Stimulated activated CD4-positive, alpha-beta T cell treated with anti-CD3 and anti-CD28 coated beads, TNF-alpha, amount 100 ng/mL, for 1 hour (primary cell): ENCODE data around the gene ZSWIM6.
A peak's percentile ranks its signal among the peaks of the same experiment; 100 is the strongest.

Experiments
- DNase-seq, 3 donors: peaks; one replicate each; pipeline ENCODE4 v3.0.0-alpha.2; 2020; ENCODE audit warnings: low read depth in 3 of 3, low spot score in 1 of 3

Gene ZSWIM6

DNA sequence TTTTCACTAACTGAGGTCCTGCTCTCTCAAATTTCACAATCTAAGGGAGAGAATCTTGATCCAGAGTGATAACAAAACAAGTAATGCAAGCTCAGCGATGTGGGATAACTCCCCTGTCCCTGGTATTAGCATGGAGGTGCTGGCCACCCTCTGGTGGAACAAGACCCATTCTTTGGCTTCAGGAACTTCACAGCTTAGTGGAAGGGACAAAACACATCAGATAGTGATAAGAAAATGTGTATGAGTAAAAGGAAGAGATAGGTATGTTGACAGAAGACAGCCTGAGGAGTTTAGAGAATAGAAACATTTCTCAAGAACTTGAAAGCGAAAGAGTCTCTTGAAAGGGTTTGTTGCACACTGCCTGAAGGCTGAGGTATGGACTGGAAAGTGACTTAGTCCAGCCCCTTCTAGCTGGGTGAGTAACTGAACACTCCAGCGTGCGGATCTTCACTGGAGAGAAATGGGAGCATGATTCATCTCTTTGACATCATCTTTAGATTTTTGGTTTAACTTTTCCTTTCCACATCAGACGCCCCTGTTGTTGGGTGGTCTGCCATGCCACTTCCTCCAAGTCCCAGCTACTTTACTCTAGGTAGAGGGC lies 25.4 kb upstream of the ZSWIM6 start:
- no peak for DNase-seq

DNA sequence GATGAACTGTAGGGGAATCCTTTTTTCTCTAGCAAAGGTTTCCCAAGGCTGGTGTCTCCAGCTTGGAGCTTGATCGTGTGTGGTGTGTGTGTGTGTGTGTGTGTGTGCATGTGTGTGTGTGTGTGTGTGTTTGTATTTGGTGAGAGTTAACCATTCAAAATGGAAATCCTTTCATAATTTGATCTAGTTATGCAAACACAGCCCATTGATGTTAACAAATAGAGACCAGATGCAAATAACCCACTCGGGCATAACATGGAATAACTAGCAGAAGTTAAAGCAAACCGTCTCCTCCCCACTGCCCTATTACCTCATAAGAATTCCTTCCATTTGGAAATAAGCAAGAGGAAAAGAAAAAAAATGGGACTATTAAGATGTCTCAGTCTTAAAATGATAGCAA lies 24.9 kb upstream of the ZSWIM6 start:
- no peak for DNase-seq

DNA sequence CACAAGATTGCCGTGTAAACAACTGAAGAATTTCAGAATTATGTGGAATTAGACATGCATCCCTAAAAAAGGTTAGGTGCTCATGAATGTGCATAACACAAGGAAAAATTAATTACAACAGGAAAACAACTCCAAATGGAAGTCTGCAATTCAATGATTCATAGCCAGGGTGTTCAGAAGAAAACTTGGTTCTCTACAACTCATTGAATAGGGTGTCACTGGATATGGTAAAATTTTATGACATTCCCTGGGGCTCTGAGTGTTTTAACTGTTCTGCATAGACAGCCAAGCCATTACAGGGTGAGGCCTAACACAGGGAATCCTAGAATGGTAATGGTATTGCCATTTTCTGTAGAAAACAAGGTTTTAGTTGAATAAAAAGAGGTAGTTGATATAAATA lies 24.4 kb upstream of the ZSWIM6 start:
- DNase-seq, result no peak

DNA sequence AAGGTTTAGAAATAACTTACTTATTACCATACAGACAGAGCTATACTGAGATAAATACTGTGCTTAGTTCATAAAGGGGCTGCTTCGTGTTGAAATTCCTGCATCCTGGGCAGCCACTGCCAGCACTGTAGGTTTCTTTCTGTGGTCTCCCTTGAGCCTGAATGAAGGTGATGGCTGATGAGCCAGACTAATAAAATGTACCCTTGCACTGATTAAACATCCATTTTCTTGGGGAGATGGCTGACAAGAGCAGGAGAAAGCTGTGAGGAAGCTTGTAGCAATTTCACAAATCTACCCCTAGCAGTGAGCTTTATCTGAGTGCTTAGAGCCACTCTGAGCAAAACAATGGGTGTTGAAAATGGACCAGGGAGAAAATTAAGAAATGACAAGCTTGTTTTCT lies 23.3 kb upstream of the ZSWIM6 start:
- no peak for DNase-seq

DNA sequence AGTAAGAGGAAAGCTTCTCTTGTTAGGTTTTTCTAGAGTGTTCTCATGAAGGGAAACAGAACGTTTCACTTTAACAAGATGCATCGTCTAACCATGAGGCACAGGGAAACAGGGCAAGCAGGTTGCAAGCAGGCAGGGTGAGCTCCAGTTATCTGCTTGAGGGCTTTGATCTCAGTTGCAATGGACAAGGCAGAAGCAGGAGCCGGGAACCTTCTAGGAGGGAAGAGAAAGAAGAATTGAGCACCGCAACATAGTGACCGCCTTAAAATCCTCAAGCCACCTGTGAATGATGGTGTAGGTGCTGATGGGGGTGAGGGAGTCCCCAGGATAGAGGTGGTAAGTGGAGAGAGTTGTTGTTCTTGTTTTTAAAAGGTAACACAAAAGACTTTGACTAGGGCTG lies 22.9 kb upstream of the ZSWIM6 start:
- DNase-seq, result no peak

DNA sequence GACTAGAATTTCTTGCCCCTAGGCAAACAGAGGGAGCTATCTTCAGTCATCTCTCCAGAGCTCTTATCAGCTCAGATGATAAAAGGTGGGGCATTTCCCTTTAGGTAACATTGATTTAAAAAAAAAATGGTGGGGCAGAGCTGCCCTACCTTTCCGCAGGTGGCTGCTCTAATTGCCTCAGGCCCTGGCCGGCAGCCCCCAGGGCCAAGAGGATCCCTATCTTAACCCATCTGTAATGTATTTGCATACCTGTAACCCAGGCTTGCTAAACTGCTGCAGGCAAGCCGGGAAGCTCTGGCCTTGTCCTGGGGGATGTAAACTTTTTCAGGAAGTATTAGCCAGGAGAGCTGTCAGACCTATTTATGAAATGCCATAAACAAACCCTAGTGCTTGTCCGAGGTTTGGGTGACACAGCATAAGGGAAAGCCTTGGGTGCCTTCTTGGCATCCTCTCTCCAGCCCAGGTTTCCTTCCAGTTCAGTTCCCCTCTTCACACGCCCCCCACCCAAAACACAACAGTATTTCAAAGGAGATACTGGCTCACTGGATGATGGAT lies 20.9 kb upstream of the ZSWIM6 start:
- no peak for DNase-seq

DNA sequence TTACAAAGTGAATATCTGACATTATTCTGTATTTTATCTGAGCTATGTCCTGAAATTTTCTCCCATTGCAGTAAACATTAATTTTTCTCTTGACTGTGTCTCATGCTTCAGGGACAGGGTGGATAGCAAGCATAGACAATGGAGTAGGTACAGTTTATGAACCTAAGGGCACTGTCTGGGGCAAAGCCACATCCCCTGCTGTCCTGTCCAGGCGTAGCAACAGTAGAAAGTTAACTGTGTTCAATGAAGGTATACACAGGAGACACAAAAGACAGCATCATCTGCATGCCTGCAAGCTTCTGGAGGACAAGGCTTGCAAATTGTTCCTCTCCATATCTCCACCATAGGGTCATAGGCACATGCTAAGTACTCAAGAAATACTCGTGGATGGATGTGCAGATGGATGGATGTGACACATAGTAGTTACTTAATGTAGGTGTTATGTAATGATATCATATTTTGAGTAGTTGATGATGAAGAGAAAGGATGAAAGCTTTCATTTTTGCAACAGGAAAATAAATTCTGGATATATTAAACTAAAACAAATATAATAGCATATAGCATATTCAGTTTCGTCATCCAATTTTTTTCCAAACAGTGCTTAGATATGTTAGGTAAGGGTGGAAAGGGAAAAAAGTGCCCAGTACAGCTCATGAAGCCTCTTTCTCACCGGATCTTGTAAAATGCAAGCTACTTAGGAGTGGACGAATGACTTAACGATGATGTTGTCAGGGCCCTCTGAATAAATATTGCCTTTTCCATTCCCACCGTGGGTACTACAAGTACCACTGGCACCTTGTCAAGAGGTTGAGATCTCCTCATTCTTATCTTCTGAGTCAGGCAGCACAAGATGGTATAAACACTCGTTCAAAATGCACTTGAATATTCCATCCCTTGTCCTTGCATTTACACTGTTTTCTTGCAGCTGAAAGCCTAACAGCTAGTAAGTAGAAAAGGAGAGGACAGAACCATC lies 19.9 kb upstream of the ZSWIM6 start:
- DNase-seq, result no peak

DNA sequence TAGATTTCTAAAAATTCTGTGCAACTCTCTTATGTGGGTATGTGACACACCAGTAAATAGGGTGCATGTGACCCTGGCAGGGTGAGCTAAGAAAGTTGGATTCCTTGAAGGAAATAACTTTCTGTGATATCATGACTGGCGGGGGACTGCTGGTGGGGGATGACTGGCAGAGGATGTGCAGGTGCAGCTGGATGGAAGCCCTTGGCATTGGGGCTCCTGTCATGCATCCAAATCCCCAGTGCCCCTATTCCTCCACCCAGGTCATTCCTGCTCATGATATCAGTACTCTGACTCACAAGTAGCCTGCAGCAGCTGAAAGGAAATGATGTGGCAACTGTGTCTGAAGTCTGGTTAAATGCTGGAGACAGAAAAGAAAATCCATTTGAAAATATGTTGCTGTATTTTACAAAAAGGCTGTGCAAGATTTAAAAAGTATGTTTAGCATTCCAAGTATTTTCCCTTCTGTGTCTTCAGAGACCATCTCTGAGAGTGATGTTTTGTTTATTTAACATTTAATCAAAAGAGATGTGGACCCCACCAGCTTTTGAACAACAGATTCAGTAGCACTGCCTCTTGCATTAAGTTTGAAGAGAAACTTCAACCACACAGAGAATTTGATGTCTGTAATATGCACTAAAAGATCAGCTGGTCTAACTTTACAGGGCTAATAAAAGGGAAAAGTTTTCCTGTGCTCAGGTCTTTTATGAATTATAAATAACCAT lies 17.9 kb upstream of the ZSWIM6 start:
- no peak for DNase-seq

DNA sequence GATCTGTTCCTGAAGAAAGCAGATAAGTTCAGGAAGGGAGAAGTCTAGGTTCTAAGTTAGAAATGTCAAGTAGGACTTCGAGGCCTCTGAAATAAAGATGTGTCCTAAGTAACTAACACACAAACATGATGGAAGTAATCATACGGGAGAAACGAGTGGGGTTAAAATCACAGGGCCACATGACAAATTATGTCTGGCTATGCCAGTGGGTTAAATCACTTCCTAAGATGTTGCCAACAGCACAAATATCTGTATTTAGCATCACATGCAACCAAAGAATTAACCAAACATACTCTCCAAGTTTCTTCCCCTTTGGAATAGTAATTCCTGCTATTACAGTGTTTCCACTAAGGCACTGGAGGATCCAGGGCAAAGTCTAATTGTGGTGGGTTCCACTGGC lies 13.7 kb upstream of the ZSWIM6 start:
- no peak for DNase-seq

DNA sequence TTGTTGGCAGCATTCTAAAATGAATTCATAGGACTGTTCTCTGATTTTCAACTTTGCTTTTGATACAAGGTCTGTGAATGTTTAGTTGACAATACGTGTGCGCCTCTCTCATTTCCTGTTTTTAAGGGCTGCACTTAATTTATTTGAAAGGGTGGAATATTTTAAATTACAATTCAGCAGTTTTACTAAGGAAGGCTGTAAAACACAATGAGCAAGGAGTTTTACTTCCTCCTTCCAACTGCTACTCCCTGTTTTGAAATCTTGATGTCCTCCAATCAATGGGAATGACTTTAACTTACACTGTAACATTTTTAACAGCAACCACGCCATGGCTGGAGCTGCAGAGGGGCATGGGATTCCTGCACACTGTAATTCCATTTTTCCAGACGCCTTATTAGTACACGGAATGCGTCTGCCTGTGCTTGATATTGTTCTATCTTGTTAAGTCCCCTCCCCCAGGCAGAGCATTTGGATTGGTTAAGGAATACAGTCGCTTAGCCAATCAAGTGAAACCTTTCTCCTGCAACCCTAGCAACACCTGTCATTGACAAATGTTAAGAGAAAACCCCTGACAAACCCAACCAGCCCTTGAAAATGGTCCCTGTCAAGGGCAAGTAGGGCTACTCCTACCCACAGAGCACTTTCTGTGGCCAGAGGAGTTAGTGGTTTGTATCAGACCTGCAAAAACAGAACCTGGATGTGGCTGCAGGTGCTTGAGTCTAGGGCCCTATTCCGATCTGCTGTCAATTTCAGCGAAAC lies 12.5 kb upstream of the ZSWIM6 start:
- DNase-seq, result no peak

DNA sequence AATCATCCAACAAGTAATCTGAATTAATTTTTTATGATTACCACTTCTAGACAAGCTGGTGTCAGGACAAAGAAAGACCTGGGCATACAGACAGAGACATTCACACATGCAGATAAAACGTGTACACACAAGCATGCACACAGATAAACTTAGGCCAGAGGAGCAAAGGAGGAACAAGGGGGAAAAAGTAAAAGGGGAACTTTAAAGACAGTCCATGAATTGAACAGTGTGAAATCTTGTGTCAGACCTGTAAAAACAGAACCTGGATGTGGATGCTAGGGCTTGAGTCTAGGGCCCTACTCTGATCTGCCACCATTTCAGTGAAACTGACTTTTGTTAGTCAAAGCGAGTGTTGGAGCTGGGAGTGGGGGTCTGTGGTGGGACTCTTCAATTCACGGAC lies 11.2 kb upstream of the ZSWIM6 start:
- DNase-seq, result no peak

DNA sequence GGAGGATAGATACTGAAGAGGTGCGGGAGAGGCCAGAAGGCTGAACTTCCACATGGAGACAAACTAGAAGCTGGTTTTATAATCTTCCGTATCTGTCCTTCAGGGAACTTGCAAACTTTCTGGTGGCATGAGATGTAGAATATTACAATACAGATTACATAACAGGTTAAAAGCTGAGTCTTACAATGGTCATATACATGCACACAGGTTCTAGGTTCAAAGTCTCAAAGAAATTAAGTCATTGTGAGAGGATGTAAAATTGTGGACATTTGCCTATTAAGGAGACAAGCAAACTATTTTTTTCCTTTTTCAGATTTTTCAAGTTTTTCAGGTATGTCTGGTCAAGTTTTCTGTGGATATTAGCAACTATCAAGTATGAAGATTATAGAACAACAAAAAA lies 10.4 kb upstream of the ZSWIM6 start:
- no peak for DNase-seq

DNA sequence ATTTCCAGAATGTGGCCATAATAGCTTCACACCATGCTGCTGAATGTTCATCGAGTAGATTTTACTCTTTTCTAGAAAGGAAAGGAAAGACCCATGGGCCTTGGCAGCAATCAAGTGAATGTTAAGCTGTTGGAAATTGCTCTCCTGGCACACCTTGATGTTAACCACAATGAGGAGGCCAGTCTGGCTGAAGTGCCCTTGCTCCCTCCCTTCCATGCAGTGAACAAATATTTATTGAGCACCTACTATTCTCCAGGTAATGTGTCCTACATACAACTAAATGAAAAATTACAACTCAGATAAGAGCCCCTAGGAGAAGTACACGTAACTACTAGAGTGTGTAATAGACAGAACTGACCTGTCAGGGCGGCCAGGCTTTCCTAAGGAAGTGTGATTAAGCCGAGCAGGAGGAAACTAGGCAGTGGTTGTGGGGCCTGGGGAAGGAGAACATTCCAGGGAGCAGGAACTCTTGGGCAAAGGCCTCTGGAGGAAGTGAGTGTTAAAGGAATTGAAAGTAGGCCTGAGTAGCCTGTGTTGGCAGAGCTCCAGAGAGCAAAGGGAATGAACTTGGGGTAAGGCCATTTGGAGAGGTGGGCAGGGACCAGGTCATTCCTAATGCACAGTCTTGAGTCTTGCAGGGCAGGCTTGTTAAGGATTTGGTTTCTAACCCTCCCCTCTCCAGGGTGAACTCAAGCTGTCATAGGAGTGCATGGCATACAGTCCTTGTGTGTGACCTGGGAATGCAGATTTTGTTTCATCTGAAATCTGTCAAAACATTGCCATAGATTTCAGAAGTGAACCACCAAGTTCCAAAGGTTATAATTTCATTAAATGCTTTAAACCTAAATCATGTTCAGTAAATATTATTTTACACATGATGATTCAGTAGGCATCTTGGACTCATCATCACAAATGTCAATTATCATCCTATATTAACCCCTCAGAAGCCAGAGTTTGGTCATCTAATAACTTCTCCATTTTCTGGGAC lies 9.0 kb upstream of the ZSWIM6 start:
- DNase-seq, result no peak

DNA sequence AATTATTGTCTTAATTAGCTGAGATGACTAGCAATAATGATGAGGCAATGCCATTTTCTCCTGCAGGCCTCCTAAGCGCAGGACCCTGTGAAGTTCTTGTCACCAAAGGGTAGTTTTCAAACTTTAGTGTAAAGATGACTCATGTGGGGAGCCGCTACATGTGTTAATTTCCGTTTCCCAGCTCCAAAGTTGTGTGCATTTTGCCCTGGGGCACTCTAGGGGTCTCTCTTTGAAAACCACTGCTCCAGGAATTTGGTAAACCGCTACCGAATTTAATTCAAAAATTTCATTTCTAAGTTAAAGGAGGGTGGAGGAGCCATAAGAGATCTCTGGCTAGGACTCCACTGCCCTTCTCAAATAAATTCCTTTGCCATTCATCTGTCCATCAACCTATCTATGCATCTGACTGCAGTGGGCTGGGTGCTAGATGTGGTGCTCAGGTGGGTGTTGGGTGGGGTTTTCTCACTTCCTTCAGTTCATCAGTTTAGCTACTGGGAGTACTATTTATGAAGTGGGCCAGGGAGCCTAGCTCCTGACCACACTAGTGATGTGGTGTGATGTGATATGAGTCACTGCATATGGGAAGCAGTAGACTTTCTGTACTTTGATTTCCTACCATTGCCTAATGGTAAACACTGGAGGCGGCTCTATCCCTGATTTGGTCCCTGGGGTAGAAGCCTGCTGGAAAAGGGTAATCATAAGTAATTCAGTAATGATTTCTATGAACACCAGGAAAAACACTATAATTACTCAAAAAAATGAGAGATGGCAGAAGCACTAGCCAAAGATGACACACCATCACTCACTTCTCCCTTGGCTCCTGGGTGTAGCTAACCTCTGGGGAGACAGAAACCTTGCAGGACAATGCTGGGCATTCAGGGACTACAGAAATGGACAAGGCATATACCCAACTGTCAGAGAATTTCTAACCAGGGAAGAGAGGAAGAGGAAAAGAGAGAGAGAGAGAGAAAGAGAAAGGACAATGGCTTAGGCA lies 4.0 kb upstream of the ZSWIM6 start:
- no peak for DNase-seq

DNA sequence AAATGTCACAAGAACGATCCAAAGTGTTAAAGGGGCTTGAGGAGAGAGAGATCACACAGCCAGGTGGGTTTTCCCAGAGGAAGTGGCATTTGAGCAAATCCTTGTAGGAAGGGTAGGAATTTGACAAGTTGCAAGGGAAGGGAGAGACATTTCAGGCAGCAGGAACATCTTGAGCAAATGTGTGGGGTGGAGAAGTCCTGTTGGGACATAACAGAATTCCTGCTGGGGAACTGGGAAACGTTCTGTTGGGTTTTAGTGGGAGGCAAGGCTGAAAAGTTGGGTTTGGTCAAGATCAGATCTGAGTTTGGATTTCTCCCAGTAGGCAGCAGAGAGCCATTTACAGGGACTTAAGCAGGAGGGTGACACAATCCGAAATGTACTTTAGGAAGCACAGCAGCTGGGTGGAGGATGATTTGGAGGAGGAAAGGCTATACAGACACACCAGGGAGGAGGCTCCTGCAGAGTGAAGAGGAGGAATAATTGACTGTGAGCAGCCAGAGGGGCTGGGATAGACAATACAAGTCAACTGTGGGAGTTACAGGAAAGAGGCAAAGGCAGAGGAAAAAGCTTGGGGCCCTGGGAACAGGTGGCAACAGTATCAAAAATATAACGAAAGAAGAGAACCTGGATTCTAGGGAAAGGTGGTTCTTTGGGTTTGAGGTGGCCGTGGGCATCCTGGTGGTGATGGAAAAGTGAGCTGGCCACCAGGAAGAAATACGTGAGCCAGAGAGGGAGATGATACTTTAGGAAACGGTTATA lies 3.1 kb upstream of the ZSWIM6 start:
- DNase-seq, result no peak

DNA sequence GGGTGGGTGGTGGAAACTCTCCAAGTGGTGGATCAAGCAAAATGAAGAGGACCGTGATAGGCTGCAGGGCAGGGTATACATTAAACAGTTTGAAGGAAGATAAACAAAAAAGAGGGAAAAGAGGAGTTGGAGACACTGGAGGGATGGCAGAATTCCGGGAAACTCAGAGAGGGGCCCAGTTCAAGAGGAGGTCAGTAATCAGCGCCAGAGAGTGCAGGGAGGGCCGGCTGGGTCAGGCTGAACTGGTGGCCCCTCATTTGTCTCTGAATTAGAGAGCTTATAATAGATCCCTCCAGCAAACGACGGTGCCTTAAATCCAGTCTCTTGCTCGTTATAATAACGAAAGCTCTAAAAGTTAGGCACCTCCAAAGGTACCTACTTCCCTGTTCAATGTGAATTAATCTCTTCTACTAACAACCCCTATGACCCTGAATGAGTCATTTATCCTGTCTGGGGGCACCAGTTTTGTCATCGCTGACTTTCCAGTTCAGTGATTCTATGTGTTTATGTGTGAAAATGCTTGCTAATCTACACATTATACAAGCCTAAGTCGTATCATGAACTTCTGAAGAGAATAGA lies 2.4 kb upstream of the ZSWIM6 start:
- no peak for DNase-seq

DNA sequence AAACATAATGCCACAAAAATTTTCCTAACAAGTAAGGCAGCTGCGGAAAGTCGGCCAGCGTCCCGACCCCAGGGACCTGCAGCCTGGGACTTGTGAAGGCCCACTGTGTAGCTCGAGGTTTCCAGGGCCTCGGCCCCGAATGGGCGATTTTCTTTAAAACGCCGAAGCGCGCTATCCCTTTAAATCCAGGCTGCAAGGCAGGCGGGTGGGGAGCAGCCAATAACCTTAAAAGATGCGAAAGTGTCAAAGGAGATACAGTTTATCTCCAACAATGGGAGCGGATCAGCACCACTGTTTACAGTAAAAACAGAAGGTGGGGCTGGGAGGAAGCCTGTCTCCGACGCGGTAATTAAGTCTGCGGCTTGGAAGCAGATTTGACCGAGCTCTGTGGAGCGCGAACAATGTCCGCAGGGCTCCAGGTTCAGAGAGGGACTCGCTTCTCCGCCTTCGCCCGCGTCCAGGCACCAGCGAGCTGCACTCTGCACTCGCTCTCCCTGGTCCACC lies 1.7 kb upstream of the ZSWIM6 start:
- peak in 1 of 3 donors; percentile 6 for DNase-seq
